Activated CD4-positive, CD25-positive, alpha-beta regulatory T cell treated with anti-CD3 and anti-CD28 coated beads, Interleukin-2, amount 50 U/mL, for 16 hours (primary cell): ENCODE data around the gene ANO1.

Source experiments
- DNase-seq: peaks from one replicate; pipeline ENCODE4 v3.0.0-alpha.2; 2020; ENCODE audit warnings: low read depth, low spot score

The ANO1 gene

DNA sequence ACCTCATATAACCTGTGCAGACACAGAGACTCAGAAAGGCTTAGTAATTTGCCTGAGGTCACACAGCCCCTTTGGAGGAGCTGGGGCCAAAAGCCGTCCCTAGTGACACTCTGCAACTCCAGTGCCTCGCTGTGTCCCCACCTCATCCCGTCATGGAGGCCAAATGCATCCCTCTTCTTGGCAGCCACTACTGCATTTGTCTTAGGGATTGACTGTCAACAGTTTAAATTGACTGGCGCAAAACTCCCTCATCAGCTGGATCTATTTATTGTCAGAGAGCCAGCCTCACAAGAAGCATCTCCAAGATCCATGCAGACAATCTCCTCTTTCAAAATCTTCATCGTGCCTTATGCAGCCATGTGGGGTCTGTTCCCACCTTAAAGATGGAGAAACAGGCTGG, 35.7 kb downstream of the ANO1 start:
- DNase-seq = no peak

DNA sequence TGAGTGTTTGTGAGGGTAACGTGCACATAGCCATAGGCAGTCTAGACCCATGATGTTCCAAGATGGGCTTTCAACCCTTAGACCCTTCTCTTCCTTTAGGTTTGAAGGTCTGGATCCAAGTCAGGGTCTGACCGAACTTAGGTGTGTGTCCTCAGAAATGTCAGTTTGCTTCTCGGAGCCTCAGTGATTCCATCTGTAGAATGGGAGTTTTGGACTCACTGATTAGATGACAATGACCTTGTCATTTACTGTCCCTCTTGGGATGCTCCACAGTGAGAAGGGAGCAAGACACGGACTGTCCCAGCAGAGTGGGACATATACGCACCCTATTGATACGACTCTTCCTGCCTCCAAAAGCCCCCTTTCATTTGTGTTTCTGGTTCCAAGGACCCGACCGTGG, 37.7 kb downstream of the ANO1 start:
- no peak for DNase-seq

DNA sequence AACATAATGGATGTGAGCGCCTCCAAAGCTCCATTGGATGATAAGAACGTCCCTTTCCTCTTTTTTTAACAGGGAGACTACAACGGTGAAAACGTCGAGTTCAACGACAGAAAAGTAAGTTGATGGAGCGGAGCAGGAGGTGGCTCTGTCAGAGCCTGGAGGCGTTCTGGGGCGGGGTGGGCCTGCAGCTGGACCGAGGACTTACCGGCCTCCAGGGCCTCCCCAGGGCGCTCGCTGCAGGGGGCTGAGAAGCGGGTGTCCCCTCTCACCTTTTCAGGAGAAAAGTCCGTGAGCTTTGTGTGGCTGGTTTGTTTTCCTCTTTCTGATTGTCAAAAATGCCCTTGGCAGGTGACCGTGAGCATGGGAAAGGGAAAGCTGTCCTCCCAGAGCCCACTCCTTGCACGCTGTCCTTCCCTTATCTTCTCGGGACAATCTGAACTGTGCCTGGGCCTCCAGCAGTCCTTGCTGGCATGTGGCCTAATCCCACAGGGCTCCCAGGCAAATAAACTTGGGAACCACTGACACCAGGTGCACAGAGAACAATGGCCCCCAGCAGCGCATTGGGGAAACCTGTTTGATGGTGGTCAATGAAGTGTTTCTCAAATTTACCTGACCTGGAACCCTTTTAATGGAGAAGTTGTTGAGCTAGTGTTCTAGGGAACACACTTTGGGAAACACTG, 38.4 kb downstream of the ANO1 start:
- DNase-seq = no peak

GRCh38 chr11:70117567-70118145, 39.5 kb downstream of the ANO1 start:
- no peak for DNase-seq

GRCh38 chr11:70118642-70119041, 40.5 kb downstream of the ANO1 start:
- no peak for DNase-seq

GRCh38 chr11:70119502-70119901, 41.4 kb downstream of the ANO1 start:
- DNase-seq = no peak

GRCh38 chr11:70120674-70121073, 42.6 kb downstream of the ANO1 start:
- no peak for DNase-seq

- no peak for DNase-seq
Measured at GRCh38 chr11:70122490-70123198, 44.5 kb downstream of the ANO1 start.

DNA sequence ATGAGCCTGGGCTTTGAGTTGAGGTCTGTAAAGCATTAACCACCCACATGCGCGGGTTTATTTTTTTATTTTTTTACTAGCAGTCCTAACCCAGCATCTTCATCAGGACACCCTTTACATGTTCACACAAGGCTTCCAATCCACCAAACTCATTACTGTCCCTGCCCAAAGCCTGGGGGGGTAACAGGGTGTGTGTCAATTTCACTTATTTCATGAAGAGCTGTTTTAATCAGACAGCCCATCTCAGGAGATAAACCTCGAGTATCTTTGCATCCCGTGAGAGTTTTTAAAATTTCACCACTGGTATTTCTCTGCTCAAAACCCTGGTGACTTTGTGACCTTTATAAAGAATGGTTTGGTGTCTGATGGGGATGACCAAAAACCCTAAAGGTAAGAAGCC, 45.6 kb downstream of the ANO1 start:
- DNase-seq = no peak

DNA sequence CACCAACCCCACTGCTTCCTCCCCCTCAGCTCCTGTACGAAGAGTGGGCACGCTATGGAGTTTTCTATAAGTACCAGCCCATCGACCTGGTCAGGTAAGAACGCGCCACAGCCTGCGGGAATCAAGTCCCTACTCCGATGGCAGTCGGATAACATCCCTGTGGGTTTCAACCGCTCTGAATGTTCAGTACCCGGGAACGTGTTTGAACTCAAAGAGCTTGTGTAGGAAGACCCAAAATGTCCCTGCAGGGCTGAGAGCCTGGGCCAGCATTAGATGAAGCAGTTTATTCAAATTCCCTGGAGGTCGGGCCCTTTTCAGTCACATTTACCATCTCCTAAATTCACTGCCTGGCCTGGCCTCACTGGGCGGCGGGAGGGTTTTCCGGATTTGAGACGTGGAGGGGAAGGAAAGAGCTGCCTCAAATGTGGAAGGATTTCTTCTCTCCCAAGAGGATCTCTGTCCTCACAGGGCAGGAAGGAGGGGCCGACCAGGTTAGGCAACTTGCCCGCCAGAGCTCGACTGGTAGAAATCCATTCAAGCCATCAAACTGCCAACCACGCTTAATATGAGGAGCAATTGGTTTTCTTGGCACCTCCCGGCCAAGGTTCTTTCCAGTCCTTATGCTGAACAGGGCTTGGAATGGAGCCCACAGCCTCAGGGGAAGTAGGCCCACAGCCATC, 46.3 kb downstream of the ANO1 start:
- DNase-seq = no peak

- no peak for DNase-seq
Measured at GRCh38 chr11:70126494-70126893, 48.4 kb downstream of the ANO1 start.

DNA sequence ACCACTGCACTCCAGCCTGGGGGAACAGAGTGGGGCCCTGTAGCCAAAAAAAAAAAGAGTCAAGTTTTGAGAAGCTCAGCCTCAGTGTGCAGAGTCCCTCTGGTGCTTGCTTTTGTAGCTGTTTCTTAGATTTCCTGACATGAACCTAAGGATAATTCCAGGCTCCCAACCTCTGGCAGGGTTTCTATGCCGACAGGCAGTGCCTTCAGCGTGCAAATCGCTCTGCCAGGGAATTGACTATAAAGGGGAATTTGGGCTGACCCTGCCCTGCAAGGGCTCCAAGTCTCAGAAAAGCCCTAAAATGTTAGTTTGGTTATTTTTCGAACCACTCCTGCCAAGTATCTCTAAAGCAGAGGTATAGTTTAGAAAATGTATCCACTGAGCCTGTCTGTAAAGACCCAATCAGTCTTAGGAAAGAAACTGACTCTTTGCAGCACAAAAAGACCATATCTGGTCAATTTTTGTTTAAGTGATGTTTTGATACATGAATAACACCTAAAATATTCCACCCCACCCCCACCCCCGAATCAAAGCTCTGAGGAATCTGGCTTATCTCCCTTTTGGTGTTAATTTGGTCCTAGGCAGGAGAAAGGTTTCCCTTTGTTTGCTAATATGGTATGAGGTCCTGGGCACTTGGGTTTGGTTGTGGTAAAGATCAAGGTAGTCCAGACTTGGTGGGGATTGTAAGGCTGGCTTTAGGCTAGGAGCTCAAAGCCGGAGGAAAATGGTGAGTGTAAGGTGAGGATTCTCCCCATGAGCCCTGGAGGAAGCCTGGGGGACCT, 49.7 kb downstream of the ANO1 start:
- DNase-seq = no peak

DNA sequence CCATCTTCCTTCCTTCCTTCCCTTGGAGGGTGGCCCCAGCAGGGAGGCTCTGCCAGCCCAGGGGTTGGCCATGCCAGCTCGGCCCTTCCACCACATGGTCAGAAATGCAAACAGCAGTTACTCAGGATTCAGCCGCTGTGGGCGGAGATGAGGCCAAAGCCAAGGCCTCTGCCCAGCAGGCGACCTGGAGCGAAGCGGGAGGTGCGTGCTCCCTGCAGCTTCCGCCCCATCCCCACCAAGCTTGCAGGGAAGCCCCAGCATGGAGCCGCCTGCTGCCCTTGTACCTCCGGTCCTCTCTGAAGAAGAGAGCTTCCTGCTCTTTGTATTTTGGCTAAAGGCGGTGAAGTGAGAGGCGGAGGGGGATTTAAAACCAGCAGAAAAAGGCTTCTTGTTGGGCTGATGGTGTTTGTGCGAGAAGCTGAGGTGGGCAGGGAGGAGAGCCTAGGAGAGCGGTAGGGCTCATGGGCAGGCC, 50.4 kb downstream of the ANO1 start:
- DNase-seq = no peak

DNA sequence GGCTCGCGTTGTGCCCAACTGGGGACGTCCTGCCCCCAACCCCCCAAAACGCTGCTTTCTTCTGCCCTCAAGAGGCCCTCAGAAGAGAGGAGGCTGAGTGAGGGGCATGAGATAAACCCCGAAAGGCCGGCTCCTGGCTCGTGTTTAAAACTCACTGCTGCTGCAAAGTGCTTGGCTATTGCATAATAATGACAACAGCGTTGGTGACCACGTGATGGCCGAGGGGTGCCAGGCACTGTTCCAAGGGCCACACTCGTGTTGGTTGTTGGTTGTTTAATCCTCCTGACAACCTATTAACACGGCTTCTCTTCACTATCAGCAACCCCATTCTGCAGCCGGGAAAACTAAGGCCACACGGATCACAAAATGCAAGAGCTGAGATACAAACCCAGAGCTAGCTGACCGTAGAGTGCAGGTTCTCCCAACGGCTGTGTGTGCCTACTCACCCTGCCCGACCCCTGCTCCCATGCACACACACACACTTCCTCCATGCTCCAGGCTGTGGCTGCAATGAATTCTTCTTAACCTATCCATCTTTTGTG, 51.0 kb downstream of the ANO1 start:
- DNase-seq = no peak

GRCh38 chr11:70130636-70131035, 52.5 kb downstream of the ANO1 start:
- no peak for DNase-seq

- no peak for DNase-seq
Measured at GRCh38 chr11:70131606-70132190, 53.6 kb downstream of the ANO1 start.

DNA sequence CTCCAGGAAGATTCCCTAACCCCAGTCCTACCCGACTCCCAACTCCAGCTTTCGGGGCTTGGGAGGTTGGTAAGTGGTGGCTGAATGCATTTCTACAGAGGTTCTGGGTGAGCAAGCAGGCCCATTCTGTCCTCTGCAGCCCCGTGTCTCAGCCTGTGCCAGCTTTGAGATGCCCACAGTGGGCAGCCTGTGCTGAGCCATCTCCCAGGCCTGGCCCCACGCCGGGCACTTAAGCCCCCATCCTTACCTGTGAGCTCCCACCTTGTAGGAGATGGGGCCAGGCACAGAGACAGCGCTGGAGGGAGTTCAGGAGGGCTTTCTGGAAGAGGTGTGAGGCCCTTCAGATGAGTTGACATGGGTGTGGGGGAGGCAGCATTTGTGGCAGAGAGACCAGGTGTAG, 54.5 kb downstream of the ANO1 start:
- DNase-seq = no peak

GRCh38 chr11:70133771-70134335, 55.7 kb downstream of the ANO1 start:
- DNase-seq = no peak

GRCh38 chr11:70134490-70134889, 56.4 kb downstream of the ANO1 start:
- DNase-seq = no peak

DNA sequence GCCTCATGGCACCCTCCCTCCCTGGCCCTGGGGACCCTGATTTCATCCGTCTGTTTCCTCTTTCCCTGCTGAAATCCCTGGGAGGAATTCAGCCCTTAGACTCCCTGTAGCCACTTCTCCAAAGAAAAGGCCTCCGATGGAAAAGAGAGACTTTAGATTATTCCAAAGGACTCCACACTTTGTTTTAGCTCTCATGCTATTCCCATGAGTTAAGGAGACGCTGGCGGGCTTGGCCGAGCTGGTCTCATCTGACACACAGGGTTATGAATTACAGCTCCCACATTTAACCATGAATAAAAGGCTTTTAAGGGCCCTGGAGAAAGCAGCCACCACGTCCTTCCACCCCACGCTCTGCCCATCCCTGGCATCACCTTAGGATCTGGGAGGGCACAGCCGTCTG, 57.0 kb downstream of the ANO1 start:
- DNase-seq = no peak

GRCh38 chr11:70135625-70136059, 57.5 kb downstream of the ANO1 start:
- no peak for DNase-seq
